NCI-H460 (cell line): ENCODE results near the gene ZNHIT2. TPM values are rescaled to one million over a fixed set of nuclear protein-coding genes. Genes with fewer than 3 reads are reported as not detected.
A peak's percentile ranks its signal among the peaks of the same experiment; 100 is the strongest.
"Not testable (repeated sequence)": the region's sequence is repeated elsewhere in the genome, so short reads cannot be mapped to it uniquely, and the experiment has no call there.

Source experiments
- DNase-seq: peaks from one replicate; pipeline ENCODE4 v3.0.0-alpha.2; 2016; ENCODE audit warnings: low read depth; ENCODE audit errors: extremely low read depth
- polyA plus RNA-seq: library from polyadenylated mRNA; depleted of rRNA; stranded (reverse); fragments of >200 nt; gene quantifications from 2 replicates; pipeline ENCODE4 v1.2.3, GENCODE V29; 2014; cell fraction: nucleus; rRNA removed
- total RNA-seq: library from RNA; depleted of rRNA; stranded (reverse); fragments of >200 nt; shearing (Covaris generic); gene quantifications from 2 replicates; pipeline ENCODE4 v1.2.3, GENCODE V29; 2014; rRNA removed

Gene ZNHIT2
- 10.3 and 12.3 TPM in 2 replicates for total RNA-seq
- polyA plus RNA-seq = 14.5 and 20.1 TPM in 2 replicates

DNA sequence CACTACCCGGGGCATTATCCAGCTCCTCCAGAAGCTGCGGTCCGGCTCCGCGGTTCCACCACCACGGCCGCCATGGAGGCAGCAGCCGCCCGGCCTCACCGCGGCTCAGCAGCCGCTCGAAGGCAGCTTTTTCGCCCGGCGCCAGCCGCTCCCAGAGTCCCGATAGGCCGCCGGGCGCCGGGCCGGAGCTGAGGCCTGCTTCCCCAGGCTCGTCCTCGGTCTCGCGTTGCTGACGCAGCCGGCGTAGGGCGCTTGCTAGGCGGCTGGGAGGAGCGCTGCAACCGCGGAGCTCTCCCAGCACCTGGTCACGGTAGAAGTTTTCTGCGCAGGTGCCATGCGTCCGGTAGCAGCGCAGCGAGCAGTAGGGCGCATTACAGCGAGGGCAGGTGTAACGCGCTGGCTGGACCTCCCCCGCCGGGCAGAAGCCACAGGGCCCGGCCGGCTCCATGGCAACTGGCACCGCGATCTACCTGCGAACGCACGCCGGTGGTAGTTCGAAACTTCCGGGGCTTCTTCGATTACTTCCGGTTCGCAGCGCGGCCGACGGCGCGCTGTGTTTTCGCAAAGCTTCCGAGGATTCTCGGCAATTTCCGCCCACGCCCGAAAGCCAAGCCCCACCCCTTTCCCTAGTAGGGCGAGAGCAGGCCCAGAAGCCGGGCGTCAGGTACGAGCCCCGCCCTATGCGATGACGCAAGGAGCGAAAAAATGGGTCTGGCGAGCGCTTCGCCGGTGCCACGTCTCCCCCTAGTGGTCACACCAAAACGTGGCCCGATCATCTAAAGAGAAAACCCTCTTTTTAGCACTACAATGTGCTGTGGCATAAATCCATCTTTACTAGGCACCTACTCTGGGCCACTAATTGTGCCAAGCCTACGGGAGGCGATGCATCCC is at the start of gene ZNHIT2:
Gene ZNHIT2, minus strand, starts transcription at position 496 of the 891 bp plus-strand sequence. Its CDS starts 48 bp downstream, at position 448.
- peak; percentile 96 for DNase-seq

DNA sequence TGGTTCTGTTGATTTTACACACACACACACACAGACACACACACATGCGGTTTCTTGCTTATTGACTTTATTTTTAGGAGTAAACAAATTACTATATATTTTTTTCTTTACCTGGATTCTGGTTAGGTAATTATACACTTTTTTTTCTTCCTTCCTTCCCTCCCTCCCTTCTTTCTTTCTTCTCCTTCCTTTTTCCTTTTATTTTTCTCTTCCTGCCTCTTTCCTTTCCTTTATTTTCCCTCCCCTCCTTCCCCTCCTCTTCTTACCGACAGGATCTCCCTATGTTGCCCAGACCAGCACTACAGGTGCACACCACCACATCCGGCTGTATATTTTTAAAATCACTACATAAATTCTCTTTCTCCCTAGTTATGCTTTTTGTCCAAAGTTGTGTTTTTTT is 49.4 kb upstream of the ZNHIT2 start:
- DNase-seq = no peak

DNA sequence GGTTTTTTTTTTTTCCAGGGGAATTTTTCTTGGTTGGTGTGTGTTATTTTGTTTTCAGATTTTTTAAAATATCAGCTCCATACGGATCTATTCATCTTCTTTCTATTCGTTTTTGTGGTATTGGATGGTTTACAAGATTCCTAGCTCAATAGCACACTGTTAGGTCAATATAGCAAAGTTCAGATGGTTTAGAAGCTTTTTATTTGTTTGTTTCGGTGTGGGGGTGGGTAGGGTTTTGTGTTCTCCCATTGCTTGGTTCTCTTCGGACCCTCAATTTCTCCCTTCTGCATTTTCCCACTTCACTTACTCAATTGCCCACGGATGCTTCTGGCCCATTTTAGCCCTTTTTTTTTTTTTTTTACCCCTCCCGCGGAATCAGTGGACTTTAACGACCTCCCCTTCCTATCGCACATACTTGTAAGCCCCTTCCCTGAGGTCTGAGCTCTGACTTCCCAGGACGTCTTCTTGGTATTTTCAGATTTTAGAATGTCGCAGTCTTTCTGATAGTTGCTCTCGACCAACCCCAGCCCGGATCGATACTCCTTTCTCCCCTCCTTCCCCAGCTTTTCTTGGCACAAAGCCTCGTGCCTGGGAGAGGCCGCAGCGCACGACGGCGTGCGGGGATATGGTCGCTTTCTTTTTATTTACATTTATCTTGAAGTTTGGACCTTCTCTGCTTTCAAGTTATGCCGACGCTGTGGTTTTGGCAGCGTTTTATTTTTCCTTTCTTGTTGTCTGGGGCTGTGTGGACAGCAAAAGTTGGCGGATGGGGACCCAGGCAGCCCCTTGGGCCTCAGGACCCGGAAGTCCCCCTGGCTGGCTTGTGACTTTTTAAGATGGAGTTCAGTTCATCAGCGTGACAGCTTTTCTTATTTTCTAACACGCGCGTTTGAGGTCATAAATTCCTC is 48.2 kb upstream of the ZNHIT2 start:
- DNase-seq = no peak

DNA sequence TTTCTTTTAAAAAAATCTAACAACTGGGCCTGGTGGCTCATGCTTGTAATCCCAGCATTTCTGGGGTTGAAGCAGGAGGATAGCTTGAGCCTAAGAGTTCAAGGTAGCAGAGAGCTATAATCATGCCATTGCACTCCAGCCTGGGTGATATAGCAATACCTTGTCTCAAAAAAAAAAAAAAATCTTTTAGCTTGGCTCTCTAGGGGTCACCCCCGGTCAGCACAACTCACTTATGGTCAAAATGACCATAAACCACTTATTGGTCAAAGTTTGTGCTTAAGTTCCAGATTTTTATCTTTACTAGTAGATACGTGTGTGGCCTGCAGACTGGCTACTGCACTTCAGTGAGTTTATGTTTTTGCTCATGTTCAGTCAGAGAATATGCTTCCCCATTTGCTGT is 46.2 kb upstream of the ZNHIT2 start:
- no peak for DNase-seq

DNA sequence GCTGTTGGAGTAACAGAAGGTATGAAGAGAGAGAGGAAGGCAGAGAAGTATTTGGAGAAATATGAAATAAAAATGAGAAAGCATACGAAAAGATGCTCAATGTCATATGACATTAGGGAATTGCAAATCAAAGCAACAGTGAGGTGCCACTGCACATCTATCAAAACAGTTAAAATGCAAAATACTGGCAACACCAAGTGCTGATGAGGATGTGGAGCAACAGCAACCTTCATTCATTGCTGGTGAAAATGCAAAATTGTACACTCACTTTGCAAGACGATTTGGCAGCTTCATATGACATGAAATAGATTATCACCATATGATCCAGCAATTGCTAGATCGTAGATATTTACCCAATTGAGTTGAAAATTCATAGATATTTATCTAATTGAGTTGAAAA is 43.1 kb upstream of the ZNHIT2 start:
- DNase-seq = no peak

DNA sequence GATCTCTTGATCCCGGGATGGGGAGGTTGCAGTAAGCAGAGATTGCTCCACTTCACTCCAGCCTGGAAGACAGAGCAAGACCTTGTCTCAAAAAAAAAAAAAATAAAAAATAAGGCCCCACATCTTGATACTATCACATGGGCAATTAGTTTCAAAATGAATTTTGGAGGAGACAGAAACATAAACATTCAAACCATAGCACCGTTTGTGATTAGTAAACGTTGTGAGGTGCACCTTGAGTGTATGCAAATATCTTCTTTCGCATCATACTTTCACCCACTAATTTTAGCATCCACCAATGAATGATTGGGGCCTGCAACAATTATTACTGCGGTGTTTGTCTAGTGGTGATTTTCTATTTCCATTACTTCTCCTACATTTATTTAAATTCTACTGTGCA is 41.5 kb upstream of the ZNHIT2 start:
- DNase-seq = no peak

DNA sequence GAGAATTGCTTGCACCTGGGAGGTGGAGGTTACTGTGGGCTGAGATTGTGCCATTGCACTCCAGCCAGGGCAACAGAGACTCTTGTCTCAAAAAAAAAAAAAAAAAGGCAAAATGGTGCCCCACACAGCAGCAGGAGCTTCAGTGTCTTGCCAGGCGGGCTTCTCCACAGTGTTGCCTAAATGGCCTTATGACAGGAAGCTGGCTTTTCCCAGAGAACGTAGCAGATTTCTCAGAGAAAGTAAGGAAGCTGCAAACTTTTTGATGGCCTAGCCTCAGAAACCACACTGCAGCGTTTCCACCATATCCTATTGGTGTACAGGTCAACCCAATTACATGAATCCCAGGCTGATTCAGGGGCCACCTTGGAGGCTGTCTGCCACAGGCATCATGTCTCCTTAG is 39.8 kb upstream of the ZNHIT2 start:
- no peak for DNase-seq

DNA sequence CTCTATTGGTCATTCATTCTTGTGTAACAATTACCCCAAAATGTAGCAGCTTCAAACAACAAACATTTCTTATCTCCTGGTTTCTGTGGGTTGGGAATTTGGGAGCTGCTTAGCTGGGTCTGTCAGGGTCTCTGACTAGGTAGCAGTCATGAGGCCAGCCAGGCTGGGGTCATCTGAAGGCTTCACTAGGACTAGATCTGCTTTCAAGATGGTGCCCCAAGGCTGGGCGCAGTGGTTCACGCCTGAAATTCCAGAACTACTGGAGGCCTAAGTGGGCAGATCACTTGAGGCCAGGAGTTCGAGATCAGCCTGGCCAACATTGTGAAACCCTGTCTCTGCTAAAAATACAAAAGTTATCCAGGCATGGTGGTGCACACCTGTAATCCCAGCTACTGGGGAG is 39.4 kb upstream of the ZNHIT2 start:
- DNase-seq = no peak

DNA sequence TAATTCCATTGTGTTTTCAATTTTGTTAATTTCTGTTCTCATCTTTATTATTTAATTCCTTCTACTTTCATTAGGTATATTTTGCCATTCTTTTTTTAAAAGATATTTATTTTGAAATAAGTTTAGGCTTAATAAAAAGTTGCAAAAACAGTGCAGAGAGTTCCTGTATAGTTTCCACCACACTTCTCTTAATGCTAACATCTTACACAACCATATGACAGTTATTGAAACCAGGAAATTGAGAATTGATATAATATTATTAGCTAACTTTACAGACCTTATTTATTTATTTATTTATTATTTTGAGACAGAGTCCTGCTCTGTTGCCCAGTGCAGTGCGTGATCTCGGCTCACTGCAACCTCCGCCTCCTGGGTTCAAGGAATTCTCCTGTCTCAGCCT is 38.8 kb upstream of the ZNHIT2 start:
- no peak for DNase-seq

DNA sequence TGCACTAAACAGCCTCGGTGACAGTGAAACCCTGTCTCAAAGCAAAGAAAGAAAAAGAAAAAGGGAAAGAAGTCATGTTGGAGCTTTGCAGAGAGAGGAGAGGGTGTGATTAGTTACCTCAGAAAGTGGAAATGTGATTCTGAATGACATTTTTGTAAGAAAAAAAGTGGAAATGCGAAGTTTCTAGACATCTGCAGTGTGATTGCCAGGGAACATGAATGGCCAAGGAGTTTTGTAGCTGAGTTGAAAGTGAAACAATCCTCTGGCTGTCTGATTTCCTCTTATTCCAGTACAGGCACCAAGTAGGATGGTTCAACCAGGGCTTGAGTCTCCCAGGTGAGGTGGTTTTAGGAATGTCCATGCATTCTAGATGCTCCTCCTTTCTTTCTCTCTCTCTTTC is 34.6 kb upstream of the ZNHIT2 start:
- DNase-seq = no peak

DNA sequence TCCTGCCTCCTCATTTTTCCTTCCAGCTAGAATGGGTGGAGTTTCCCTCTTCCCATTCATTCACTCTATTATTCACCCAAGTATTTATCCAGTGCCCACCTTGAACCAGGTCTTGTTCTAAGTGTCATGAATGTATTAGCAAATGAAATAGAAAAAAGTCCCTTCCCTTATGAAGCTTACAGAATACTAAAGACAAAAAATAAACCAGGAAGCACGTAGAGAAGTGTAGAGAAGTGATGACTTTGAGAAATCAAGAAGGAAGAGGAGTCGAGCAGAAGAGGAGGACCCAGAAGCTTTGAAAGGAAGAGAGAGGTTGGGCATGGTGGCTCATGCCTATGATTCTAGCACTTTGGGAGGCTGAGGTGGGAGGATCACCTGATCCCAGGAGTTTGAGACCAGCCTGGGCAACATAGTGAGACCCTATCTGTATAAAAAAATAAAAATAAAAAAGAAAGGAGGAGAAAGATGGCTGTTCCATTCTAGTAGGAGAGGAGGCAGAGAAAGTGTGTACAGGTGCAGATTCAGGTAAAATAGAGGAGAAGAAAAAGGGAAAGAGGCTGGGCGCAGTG is 33.9 kb upstream of the ZNHIT2 start:
- DNase-seq = no peak

DNA sequence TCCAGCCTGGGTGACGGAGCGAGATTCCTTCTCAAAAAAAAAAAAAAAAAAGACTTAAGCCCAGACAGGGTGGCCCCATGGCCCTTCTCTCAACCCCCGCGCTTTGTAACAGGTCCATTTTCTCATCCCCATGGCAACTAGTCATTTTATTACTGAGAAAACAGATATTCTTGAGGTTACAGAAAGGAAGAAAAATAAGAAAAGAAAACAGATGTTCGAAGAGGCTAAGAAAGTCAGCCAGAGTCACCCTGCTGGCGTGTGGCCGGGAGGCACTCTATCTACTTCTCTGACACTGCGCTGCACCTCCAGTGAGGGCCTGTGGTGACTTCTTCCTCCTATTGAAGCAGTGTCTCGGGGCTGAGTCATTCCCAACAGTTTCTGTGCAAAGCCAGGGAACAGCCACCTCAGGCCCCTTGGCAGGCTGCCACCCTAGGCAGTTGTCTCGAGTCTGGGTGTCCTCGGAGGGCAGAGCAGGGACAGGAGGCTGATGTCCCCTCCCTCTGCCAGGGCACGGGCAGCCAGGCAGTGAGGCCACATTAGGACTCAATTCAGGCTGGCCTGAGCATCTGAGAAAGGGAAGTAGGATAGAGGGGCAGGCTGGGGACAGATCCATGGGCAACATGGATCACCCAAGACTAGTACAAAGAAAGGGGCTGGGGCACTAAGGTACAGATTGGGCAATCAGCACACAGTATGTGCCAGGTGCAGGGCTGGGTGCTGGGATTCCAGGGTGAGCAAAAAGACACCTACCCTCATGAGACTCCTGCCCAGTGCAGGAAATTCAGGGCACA is 33.2 kb upstream of the ZNHIT2 start:
- DNase-seq = peak; percentile 58

DNA sequence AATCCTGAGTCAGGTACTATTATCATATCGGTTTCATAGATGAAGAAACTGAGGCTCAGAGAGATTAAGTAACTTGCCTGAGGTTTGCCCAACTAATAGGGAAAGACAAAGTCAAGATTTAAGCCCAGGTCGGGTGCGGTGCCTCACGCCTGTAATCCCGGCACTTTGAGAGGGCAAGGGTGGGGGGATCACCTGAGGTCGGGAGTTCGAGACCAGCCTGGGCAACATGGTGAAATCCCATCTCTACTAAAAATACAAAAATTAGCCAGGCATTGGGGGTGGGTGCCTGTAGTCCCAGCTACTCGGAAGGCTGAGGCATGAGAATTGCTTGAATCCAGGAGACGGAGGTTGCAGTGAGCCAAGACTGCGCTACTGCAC is 32.6 kb upstream of the ZNHIT2 start:
- DNase-seq = not testable (repeated sequence)

DNA sequence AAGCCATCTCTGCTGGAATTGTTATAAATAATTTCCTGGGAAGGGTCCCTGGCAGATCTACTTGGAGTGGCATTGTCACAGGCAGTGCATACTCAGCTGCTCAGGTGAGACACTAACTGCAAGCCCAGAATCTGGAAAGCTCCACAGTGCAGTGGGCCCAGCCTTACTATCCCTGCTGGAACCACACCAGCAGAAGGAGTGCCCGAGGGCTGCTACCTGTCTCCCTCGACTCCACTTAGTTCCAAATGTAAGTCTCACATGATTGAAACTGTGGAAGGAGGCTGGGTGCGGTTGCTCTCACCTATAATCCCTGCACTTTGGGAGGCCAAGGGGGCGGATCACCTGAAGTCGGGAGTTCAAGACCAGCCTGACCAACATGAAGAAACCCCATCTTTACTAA is 31.2 kb upstream of the ZNHIT2 start:
- no peak for DNase-seq

DNA sequence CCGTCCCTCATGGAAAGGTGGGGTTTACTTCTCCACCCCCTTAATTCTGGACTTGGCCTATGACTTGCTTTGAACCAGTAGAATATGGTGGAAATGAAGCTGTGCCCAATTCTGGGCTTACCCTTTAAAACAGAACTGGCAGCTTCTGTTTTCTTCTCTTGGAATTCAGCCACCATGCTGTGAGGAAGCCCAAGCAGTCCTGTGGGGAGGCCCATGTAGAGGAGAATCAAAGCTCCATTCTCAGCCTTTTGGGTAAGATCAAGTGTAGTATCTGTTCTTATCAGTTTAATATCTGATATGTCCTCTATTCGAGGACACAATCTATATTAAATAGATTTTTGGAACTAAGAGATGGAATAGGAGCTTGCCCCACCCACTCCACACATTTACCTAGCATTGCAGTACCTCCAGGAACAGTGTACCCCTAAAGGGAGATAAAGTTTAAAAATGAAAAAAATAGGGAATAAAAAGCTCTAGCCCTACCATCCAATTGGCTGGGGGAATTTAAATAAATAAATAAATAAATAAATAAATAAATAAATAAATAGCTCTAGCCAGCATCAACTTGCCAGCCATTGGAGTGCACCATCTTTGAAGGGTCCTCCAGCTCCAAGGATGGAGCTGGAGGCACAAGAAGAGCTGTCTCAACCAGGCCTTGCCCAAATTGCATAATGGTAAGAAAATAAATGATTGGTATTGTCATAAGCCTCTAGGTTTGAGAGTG is 30.0 kb upstream of the ZNHIT2 start:
- no peak for DNase-seq

DNA sequence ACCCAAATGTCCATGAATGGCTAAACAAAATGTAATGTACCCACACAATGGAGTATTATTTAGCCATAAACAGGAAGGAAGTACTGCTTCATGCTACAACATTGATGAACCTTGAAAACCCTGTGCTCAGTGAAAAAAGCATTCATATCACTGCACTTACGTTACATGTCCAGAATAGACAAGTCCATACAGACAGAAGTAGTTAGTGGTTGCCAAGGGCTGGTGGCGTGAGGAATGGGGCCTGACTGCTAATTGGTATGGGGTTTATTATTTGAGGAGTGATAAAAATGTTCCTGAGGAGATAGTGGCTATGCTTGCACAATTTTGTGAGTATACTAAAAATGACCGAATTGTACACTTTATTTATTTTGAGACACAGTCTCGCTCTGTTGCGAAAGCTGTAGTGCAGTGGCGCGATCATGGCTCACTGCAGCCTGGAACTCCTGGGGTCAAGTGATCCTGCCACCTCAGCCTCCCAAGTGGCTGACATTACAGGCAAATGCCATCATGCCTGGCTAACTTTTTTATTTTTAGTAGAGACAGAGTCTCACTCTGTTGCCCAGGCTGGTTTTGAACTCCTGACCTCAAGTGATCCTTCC is 24.5 kb upstream of the ZNHIT2 start:
- DNase-seq = no peak

DNA sequence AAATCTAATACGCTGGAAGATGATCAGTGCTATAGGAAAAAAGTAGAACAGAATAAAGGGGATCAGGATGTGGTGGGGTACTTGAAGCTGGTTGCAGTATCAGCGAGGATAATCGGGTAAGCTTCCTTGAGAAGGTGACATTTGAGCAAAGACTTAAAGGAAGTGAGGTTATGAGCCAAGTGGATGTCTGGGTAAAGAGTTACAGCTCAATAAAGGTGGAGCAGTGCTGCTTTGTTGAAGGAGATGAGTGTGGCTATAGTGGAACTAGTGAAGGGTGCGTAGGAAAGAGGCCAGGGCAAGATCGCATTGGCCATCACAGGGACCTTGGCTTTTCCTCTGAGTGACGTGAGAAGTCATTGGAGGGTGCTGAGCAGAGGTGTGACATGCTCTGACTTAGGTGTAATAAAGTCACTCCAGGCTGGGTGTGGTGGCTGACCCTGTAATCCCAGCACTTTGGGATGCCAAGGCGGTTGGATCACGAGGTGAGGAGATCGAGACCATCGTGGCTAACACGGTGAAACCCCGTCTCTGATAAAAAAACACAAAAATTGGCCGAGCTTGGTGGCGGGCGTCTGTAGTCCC is 19.1 kb upstream of the ZNHIT2 start:
- DNase-seq = no peak

DNA sequence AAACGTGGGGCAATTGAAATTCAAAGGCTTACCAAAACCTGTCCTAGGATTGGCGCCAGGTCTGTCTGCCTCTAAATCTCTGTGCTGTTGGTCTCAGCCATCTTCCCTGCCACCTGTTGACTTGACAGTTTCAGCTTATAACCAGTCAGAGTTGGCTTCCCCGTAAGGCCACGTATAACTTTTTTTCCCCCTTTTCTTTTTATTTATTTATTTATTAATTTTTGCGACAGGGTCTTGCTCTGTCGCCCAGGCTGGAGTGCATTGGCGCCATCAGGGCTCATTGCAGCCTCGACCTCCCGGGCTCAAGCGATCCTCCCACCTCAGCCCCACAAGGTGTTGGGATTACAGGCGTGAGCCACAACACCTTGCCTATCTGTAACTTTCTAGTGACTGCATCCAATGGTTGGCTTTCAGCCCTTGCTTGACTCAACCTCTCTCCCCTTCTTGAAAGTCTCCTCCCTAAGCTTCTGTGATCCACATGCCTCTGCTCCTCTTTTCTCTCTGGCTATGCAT is 18.2 kb upstream of the ZNHIT2 start:
- DNase-seq = no peak
